Activated gamma-delta T cell treated with anti-CD3 and anti-CD28 coated beads, Interleukin-2, amount 50 U/mL, for 16 hours (primary cell): ENCODE results near the gene ROR1.

ENCODE experiments used
- DNase-seq: peaks from one replicate; pipeline ENCODE4 v3.0.0-alpha.2; 2020; ENCODE audit warnings: low read depth

Gene ROR1

GRCh38 chr1:64060611-64061302 lies 286.9 kb downstream of the ROR1 start:
- no peak for DNase-seq

DNA sequence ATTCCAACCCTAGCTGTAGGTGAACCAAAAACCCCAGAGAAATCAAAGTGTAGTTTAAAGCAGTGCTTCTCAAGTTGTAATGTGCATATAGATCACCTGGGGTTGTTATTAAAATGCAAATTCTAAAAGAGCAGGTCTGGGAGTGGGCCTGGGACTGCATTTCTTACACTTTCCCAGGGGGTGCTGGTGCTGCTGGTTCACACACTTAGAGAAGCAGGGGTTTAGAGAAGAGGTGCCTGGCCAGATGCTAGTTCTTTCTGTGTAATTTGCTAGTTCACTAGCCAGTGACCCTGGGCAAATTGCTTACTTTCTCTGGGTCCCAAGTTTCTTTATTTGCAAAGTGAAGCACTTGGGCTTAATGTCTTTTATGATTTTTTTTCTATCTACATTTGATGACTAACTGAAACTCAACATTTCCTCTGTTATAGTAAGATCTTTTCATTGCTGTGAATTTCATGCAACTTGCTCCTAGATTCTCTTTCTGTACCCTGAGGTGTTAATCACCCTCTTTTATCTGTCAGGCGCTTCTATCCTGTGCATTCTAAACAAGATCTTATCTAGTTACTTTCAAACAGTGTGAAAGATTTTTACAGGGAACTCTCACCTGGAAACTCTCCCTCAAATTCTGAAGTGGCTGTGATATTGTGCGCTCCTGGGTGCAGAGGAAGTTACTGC lies 287.8 kb downstream of the ROR1 start:
- no peak for DNase-seq

DNA sequence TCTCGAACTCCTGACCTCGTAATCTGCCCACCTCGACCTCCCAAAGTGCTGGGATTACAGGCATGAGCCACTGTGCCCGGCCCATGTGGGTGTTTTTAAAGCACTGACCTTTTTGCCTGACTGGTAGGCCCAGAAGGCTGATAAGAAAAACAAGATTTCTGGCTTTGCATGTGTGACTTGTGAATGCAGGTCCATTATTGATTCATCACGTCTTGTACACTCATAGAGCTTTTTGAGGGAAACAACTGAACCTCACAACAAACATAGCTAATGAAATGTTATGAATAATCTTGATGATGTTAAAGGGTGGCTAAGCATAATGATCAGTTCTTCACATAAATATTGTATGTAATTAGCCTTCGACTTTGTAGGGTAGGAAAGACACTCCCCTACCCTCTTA lies 288.7 kb downstream of the ROR1 start:
- DNase-seq: no peak

DNA sequence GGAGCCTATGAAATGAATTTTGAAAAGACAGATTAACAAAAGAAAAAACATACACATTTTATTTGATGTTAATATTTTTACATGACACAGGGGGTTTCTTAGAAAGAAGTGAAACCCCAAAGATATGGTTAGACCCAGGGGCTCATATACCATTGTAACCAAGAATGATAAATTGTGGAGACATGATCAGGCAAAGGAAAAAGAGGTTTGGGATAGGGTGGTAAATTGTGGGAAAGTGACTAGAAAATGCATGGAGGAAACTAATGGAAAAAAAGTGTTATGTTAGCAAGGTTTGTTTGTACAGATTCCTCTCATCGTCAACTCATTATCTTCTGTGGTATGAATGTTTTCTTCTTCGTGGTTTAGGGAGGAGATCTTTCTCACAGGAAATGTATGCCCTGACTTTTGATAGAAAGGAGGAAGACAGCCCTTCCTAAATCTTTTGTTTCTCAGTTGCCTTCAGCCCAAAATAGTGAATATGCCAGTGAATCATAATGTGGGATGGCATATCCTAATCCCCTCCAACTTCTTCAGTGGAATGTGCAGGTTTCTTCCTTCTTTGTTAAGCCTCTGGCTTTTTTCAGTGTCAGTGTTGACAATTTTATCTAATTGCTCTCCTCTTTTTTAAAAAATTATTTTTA lies 289.2 kb downstream of the ROR1 start:
- no peak for DNase-seq

- no peak for DNase-seq
Measured at GRCh38 chr1:64065571-64065970, 291.8 kb downstream of the ROR1 start.

DNA sequence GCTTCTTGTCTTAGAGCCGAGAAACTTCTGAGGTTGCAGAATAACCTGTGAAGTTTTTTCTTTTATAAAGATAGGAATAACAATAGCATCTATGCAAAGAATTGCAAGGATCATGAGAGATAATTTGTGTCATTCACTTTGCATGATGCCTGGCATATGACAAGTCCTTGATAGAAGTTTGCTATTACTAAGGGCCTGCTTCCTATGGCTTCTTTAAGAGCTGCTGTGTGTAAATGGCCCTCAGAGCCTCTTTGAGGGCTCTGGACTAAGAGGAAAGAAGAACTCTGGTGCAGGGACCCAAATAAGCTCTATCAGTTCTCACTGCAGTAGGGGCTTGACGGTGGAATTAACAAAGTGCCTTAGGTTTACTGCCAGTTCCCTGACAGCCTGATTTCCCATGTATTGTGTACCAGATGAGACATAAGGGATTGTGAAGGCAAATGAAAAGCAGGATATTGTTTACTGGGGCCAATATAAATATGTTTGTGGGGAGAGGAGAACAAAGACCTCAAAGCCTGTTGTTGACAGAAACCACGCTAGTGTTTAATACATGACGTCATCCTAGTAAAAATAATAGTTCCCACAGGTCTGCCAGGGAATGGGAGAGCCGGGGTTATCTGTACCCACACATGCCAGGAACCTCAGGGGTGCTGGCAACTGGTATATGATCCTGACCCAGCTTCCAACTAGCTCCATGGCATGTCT lies 298.4 kb downstream of the ROR1 start:
- no peak for DNase-seq

DNA sequence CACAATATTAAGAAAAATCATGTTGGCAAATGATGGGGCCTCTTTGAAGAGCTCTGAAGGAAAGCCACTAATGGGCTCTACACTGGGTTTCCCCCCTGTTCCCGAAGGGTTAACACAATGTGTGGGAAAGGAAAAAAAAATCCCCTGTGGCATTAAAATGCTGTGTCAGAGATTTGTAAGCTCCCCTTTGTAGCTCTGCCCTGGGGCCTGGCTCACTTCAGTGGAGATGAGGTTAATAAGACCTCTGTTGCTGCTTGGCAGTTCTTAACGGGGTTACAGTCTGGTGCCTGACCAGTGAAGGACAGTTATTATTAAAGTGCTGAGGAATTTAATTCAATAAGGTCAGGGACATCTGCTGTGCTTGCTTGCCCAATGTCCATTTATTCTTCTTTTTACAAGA lies 299.9 kb downstream of the ROR1 start:
- no peak for DNase-seq

DNA sequence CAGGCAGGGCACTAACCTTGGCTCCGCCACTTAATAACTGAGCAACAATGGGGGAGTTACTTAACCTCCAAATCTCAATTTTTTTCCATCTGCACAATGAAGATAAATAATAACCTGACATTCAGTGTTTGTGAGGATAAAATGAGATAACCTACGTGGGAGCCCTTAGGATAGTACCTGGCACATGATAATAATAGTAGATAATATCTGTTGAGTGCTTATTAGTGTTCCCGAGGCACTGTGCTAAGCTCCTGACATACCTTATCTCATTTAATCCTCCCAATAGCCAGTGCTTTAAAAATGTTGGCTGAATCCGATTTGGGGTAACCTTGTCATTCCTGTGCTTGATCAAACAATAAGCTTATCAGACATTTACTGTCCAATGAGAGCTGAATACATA lies 300.9 kb downstream of the ROR1 start:
- no peak for DNase-seq

DNA sequence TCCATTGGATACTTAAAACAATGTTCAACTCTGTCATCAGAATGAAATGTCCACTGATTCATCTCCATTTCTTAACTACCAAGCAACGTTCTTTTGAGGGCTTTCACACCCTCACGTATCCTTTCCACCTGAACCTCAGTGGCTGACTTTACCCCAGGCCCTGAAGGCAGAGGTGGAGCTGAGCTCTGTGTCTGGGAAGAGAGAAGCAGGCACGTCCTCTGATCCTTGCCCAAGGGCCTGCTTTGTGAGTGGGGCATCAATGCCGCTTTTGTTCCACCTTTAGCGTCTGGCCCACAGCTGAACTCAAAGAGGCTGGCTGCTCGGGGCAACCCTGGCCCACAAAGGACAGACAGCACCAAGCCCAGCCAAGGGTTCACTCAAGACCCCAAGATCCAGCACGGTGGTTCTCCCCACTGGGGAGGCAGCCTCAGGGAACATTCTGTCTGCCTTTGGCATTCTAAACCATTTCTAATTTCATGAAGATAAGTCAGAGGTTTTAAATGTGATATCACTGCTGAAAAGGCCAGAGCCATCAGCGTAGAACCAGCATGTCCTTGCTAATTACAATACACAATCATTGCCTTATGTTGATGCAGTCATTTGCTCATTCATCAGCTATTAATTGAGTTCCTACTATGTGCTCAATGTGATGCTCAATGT lies 303.6 kb downstream of the ROR1 start:
- no peak for DNase-seq

GRCh38 chr1:64080941-64081562 lies 307.2 kb downstream of the ROR1 start:
- no peak for DNase-seq

- DNase-seq: no peak
Measured at GRCh38 chr1:64082459-64082858, 308.6 kb downstream of the ROR1 start.

DNA sequence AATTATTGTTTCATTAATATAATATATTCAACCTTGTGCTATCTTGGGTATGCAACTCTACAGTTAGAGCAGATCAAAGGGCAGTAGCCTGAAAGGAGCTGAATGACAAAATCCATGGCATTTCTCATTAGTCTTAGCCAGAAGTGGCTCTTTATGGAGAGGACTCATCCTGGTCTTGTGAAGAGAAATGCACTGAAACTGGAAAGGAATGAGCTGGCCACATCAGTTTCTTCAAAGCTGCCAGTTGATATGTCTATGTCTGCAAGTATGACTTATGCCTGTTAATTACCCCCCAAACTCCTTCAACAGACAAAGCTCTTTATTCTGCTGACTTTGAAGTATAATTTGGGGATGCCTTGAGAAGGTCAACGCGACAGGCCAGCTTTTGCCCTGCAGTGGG lies 310.6 kb downstream of the ROR1 start:
- DNase-seq: no peak

DNA sequence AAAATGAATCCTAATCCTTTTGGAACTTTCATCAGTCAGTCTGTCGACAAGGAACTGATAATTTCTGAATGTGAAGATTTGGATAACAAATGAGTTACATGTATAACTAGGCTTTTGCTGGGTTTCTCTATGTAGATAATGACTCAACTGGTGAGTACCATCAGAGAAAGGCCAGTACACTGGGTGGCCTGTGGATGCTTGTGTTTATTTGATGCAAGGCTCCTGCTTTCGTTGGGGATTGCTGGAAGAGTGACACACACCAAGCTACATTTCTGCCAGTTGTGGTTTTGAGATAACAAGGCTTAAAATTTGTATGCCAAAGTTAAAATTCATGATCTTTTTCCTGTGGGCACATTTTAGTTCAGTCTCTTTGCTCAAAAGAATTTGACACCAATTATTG lies 314.0 kb downstream of the ROR1 start:
- DNase-seq: no peak

DNA sequence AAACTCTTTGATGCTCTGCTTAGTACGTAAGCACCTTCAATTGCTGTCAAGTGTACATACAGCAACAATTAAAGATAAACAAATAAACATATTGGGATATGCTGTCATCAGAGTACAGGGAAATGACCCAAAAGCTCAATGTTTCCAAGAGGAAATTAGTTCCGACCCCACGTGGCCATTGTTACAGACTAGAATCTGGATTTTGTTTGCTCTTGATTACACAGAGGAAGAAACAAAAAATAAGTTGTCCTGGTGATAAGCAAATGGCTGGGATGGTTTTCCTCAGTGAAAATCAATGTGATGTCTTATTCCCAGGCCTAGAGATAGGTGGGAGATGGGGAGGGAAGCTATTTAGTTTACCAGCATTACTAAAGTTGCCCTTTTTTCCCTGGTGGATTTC lies 316.6 kb downstream of the ROR1 start:
- DNase-seq: no peak

DNA sequence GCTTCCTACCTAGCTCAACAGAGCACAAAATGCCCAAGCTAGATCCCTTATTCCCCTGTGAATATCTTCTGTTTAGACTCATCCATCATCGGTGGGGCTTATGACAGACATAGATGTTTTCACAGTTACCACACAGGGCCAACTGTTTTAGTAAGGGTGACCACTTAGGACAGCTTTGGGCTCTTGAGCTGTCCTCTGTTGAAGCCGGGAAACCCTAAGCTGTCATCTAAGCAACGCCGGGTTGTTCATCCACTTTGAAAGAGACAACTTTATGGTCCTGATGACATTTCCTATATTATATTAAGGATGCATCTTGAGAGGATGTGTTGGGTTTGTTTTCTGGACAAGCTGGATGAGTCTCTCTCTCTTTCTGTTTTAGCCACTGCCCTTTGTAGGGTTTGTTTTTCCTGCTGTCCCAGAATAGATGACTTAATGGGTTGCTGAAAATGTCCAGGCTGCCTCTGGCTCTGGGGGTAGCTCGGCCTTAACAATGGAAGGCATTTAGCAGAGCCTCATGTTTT lies 319.1 kb downstream of the ROR1 start:
- DNase-seq: no peak

- DNase-seq: no peak
Measured at GRCh38 chr1:64093941-64094340, 320.1 kb downstream of the ROR1 start.

DNA sequence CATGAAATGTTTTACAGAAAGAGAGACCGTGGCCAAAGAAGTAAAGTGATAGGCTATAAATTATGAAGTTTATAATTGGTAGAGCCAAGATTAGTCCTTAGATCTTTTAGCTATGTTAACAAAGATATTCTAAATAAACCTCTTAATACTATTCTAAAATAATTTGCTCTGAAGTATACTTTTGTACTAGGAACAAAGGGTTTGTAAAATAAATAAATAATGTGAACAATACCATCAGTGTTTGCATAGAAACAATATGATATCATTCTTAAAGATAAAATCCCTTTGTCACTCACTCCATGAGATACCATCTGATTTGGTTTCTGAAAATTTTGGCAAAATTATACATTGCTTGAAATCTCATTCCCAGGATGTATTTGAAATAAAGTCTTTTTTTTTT lies 322.0 kb downstream of the ROR1 start:
- no peak for DNase-seq

GRCh38 chr1:64097859-64098258 lies 324.0 kb downstream of the ROR1 start:
- DNase-seq: no peak

GRCh38 chr1:64098436-64098835 lies 324.6 kb downstream of the ROR1 start:
- DNase-seq: no peak

DNA sequence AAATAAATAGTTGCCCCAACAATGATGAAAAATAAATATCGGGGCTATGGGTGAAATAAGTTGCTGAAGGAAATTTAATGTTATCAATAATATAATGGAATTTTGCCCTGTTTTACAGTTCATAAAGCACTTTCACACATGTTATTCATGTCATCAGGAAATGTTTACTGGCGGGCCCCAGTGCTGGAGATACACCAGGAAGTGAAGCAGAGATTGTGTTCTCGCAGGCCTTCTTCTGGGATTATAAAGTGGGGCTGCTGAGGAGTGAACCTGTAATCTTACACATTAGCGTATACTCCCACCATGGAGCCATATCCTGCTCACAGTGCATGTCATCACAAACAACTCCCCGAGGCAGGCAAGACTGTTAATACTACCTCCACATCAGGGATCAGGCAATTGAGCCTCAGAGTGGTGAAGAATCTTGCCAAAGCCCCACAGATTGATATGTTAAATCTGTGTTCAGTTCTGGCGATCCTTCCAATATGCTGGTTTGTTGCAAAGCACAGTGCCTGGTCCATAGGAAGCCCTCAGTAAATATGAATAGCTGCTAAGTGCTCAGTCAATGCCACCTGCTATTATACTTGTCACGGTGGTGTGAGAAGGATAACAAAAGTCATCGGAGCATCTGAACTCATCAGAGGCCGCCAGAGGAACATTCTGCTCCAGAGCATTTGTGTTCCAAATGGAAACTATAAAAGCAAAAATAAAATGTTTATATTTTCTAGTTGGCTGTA lies 325.2 kb downstream of the ROR1 start:
- DNase-seq: no peak

GRCh38 chr1:64100791-64101190 lies 327.0 kb downstream of the ROR1 start:
- no peak for DNase-seq
